Osteoblast (primary cell): ENCODE results near the gene TULP4. TPM values are rescaled to one million over a fixed set of nuclear protein-coding genes. Genes with fewer than 3 reads are reported as not detected.

Experiments used
- DNase-seq: peaks from one replicate; pipeline ENCODE4 v3.0.0; 2011; ENCODE audit warnings: low spot score, mixed read lengths; ENCODE audit not compliant: insufficient read length; ENCODE audit errors: missing footprints
- H2AFZ ChIP-seq: 2 replicates; pipeline ENCODE4 v1.6.0; 2011; ENCODE audit warnings: mild to moderate bottlenecking, low read length
- H3K27ac ChIP-seq: 2 replicates; pipeline ENCODE4 v1.5.1; 2011; ENCODE audit warnings: mild to moderate bottlenecking, low read depth, low read length, moderate library complexity
- H3K27me3 ChIP-seq: 2 replicates; pipeline ENCODE4 v1.6.0; 2012; ENCODE audit warnings: mild to moderate bottlenecking, control low read depth, inconsistent platforms, low read length, moderate library complexity; ENCODE audit not compliant: insufficient read depth
- H3K36me3 ChIP-seq: 2 replicates; pipeline ENCODE4 v1.5.1; 2011; ENCODE audit warnings: mild to moderate bottlenecking, low read length, control low read depth, moderate library complexity; ENCODE audit not compliant: insufficient read depth
- H3K4me1 ChIP-seq: 2 replicates; pipeline ENCODE4 v1.5.1; 2011; ENCODE audit warnings: mild to moderate bottlenecking, low read length, control low read depth, moderate library complexity; ENCODE audit not compliant: insufficient read depth
- H3K4me2 ChIP-seq: 2 replicates; pipeline ENCODE4 v1.6.0; 2011; ENCODE audit warnings: mild to moderate bottlenecking, low read length; ENCODE audit not compliant: insufficient read depth
- H3K4me3 ChIP-seq: fragments of 200-600 bp; sonication (generic); 3 replicates; pipeline ENCODE4 v1.5.1; 2012; ENCODE audit warnings: mild to moderate bottlenecking, low read length, inconsistent platforms; ENCODE audit not compliant: insufficient read depth
- H3K79me2 ChIP-seq: 2 replicates; pipeline ENCODE4 v1.6.0; 2012; ENCODE audit warnings: mild to moderate bottlenecking, low read length, control low read depth, inconsistent platforms; ENCODE audit not compliant: insufficient read depth
- H3K9me3 ChIP-seq: 2 replicates; pipeline ENCODE4 v1.5.1; 2011; ENCODE audit warnings: low read depth, low read length, control low read depth
- H4K20me1 ChIP-seq: 2 replicates; pipeline ENCODE4 v1.6.0; 2012; ENCODE audit warnings: mild to moderate bottlenecking, low read length, control low read depth; ENCODE audit not compliant: insufficient read depth
- total RNA-seq: library from RNA; depleted of rRNA; stranded (reverse); fragments of >200 nt; gene quantifications from 2 replicates; pipeline ENCODE4 v1.2.3, GENCODE V29; 2012
- TF ChIP-seq, protein P1 (sequence below): IDR thresholded peaks from 2 replicates; pipeline ENCODE4 v1.5.1; 2011; ENCODE audit warnings: mild to moderate bottlenecking, low read depth, low read length, moderate library complexity; ENCODE audit errors: extremely low read depth

The TULP4 gene
- total RNA-seq, 1 donor = 172 TPM

DNA sequence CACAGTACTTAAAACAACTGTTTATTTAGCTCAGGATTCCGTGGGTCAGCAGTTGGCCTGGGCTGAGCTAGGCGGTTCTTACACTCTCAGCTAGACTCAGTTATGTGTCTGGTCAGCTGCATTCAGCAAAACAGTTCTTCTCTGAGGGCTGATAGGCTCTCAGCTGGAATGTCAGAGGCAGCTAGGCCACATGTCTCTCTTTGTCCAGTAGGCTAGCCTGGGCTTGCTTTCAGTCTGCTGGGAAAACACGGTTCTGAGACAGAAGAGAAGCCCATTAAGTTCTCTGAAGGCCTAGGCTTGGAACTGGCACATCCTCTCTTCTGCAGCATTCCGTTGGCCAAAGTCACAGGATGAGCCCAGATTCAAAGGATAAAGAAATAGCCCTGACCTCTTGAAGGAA lies 65.6 kb downstream of the TULP4 start:
- peaks cover 9% of the 10 kb centered on the region for H4K20me1 ChIP-seq
- H3K4me2 ChIP-seq = no peak overlapping the region
- no peaks in the 10 kb centered on the region for H3K36me3 ChIP-seq
- no peak overlapping the region for H3K4me3 ChIP-seq
- peaks cover 31% of the 10 kb centered on the region for H3K79me2 ChIP-seq
- H3K4me1 ChIP-seq = peaks cover 17% of the 10 kb centered on the region
- H2AFZ ChIP-seq = no peak overlapping the region
- peak; percentile 19 for DNase-seq
- TF ChIP-seq, protein P1, sequence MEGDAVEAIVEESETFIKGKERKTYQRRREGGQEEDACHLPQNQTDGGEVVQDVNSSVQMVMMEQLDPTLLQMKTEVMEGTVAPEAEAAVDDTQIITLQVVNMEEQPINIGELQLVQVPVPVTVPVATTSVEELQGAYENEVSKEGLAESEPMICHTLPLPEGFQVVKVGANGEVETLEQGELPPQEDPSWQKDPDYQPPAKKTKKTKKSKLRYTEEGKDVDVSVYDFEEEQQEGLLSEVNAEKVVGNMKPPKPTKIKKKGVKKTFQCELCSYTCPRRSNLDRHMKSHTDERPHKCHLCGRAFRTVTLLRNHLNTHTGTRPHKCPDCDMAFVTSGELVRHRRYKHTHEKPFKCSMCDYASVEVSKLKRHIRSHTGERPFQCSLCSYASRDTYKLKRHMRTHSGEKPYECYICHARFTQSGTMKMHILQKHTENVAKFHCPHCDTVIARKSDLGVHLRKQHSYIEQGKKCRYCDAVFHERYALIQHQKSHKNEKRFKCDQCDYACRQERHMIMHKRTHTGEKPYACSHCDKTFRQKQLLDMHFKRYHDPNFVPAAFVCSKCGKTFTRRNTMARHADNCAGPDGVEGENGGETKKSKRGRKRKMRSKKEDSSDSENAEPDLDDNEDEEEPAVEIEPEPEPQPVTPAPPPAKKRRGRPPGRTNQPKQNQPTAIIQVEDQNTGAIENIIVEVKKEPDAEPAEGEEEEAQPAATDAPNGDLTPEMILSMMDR = no peak
- H3K27me3 ChIP-seq = no peaks in the 10 kb centered on the region
- peak overlapping the region; percentile 53 for H3K27ac ChIP-seq
- H3K9me3 ChIP-seq = no peaks in the 10 kb centered on the region

DNA sequence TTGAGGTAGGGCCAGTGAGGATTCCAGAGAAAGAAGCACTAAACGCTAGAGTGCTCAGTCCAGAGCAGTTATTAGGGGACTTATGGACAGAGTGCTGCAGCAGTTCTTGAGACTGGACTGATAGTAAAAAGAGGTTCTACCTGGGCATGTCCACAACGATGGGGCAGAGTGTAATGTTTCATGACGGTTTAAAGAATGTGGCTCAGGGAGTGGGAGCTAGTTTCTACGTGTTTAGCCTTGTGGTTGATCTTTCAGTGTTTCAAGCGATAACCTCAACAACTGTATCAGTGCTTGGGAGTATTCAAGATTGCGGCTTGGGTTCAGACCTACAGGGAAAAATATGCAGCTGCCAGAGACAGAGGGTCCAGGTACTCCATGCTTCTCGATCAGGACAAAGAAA lies 67.1 kb downstream of the TULP4 start:
- Histone ChIP-seq H3K27ac (no peak overlapping the region), H3K4me3 (no peak overlapping the region), H3K4me1 (peaks cover 17% of the 10 kb centered on the region), H3K4me2 (no peak overlapping the region), H3K79me2 (peaks cover 40% of the 10 kb centered on the region), H3K36me3 (no peaks in the 10 kb centered on the region), H3K9me3 (no peaks in the 10 kb centered on the region), H2AFZ (no peak overlapping the region), H3K27me3 (no peaks in the 10 kb centered on the region), H4K20me1 (peaks cover 12% of the 10 kb centered on the region)
- TF ChIP-seq, protein P1 = no peak
- DNase-seq = no peak

DNA sequence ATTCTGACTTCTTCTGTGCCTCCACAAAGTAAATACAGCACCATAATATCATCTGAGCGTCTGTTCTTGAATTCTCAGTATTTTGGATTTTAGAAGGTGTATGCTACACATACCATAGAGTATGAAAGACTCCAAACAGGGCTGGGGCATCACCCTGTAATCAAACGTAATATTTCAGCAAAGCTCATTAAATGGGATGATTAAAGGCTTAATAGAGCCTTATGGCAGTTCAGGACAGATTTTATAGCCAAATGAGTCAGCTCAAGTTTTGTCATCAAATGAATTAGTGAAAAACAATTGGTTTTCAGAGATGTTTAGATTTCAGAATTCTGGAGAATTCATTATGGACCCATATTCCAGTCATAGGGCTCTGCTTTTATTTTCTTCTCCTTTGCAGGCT lies 68.9 kb downstream of the TULP4 start:
- Histone ChIP-seq H3K4me1 (peaks cover 16% of the 10 kb centered on the region), H2AFZ (no peak overlapping the region), H3K27ac (no peak overlapping the region), H3K79me2 (peaks cover 44% of the 10 kb centered on the region), H3K4me3 (no peak overlapping the region), H3K36me3 (no peaks in the 10 kb centered on the region), H3K4me2 (no peak overlapping the region), H3K9me3 (no peaks in the 10 kb centered on the region), H4K20me1 (peaks cover 14% of the 10 kb centered on the region), H3K27me3 (no peaks in the 10 kb centered on the region)
- TF ChIP-seq, protein P1 = no peak
- DNase-seq = no peak

DNA sequence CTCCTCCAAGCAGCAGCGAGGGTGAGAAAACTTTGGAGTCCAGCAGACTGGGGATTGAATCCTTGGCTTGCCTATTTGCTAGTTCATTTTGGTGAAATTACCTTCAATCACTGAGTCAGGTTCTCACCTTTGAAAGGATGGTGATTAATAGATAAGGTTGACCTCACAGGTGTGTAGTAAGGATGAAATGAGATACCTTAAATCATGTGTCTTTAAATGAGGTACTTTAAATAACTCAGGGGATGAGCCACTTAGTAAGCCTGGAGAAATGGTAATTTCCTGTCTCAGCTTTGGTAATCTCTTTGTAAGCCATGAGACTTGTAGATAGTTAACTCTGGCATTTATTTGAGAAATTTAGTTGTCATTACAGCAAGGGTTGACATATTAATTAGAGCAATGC lies 70.2 kb downstream of the TULP4 start:
- peaks cover 43% of the 10 kb centered on the region for H3K79me2 ChIP-seq

More for the DNA sequence above, 70.2 kb downstream of the TULP4 start:
- peaks cover 17% of the 10 kb centered on the region for H4K20me1 ChIP-seq
- no peak overlapping the region for H2AFZ ChIP-seq
- H3K27me3 ChIP-seq = no peaks in the 10 kb centered on the region
- H3K4me2 ChIP-seq = no peak overlapping the region
- no peaks in the 10 kb centered on the region for H3K36me3 ChIP-seq
- H3K9me3 ChIP-seq = no peaks in the 10 kb centered on the region
- TF ChIP-seq, protein P1 = no peak
- H3K4me3 ChIP-seq = no peak overlapping the region
- H3K27ac ChIP-seq = no peak overlapping the region
- DNase-seq = no peak
- H3K4me1 ChIP-seq = peaks cover 7% of the 10 kb centered on the region
